ENCODE measurements around the gene C2CD5. TPM values are rescaled to one million over a fixed set of nuclear protein-coding genes. Genes with fewer than 3 reads are reported as not detected.

C2CD5 gene
- polyA plus RNA-seq, 1 donor from 2014 or later = 171 TPM

GRCh38 chr12:22399464-22400180, 144.7 kb downstream of the C2CD5 start:
- Histone ChIP-seq H3K4me3 (ENCODE audit: low read length) (no peak overlapping the region), H4K20me1 (ENCODE audit: insufficient read depth) (no peaks in the 10 kb centered on the region), H3K36me3 (ENCODE audit: insufficient read depth, low read length) (no peaks in the 10 kb centered on the region), H3K27me3 (ENCODE audit: insufficient read depth, low read depth, low read length) (no peaks in the 10 kb centered on the region), H3K9ac (ENCODE audit: low read length) (no peak overlapping the region), H3K27ac (ENCODE audit: low read length) (no peak overlapping the region), H3K9me2 (ENCODE audit: insufficient read depth, low read length) (no peaks in the 10 kb centered on the region), H3F3A (ENCODE audit: insufficient read depth, low read length, poor library complexity, severe bottlenecking) (no peaks in the 10 kb centered on the region), H3K79me2 (replicated peaks; ENCODE audit: insufficient read depth, low read length) (no peaks in the 10 kb centered on the region), H2AFZ (ENCODE audit: low read depth, low read length) (no peak overlapping the region), H3K4me2 (ENCODE audit: low read length) (no peak overlapping the region), H3K9me3 (ENCODE audit: low read length) (no peaks in the 10 kb centered on the region)
- TF ChIP-seq RAD21 (conservative IDR thresholded peaks at IDR 0.05) (no peak), EP300 (conservative IDR thresholded peaks at IDR 0.05; ENCODE audit: poor library complexity, severe bottlenecking) (no peak), SMC3 (conservative IDR thresholded peaks at IDR 0.05; ENCODE audit: poor library complexity) (no peak), REST (IDR thresholded peaks at IDR 0.05; ENCODE audit: borderline replicate concordance) (no peak), CTCF (IDR thresholded peaks at IDR 0.05; ENCODE audit: poor library complexity, severe bottlenecking) (no peak), EZH2 (IDR thresholded peaks at IDR 0.05; ENCODE audit: borderline replicate concordance, insufficient read depth, low read length, poor library complexity, severe bottlenecking) (no peak), POLR2AphosphoS5 (IDR thresholded peaks at IDR 0.05) (no peak), MXI1 (conservative IDR thresholded peaks at IDR 0.05; ENCODE audit: poor library complexity, severe bottlenecking) (no peak), TAF1 (IDR thresholded peaks at IDR 0.05; ENCODE audit: low read depth) (no peak)

Other genes with a start within 250 kb of the C2CD5 start
- gene ST8SIA1, start 209.8 kb downstream of the C2CD5 start, polyA plus RNA-seq = 22.2 and 22.5 TPM in 2 replicates
- gene ETNK1, start 80.6 kb upstream of the C2CD5 start, polyA plus RNA-seq = 69.4 and 78.5 TPM in 2 replicates

Data from neural cell (in vitro differentiated cells).